ENCODE results near the gene DAAM2.

The DAAM2 gene

GRCh38 chr6:39920157-39920556 is 128.0 kb downstream of the DAAM2 start:
- Histone ChIP-seq H3K4me3 (ENCODE audit: low read depth, low read length) (no peak overlapping the region), H3K9me3 (no peaks in the 10 kb centered on the region), H3K27me3 (no peaks in the 10 kb centered on the region), H3K4me1 (no peaks in the 10 kb centered on the region), H3K36me3 (no peaks in the 10 kb centered on the region)
- no peak for DNase-seq
- no peak for TF ChIP-seq CTCF (IDR thresholded peaks at IDR 0.05; ENCODE audit: low read depth, low read length)

- no peaks in the 10 kb centered on the region for H3K36me3 ChIP-seq
Observed at GRCh38 chr6:39922821-39923220, 130.6 kb downstream of the DAAM2 start.

GRCh38 chr6:39923394-39923793 is 131.2 kb downstream of the DAAM2 start:
- Histone ChIP-seq H3K4me3 (ENCODE audit: low read depth, low read length) (no peak overlapping the region), H3K27me3 (no peaks in the 10 kb centered on the region), H3K36me3 (no peaks in the 10 kb centered on the region), H3K9me3 (no peaks in the 10 kb centered on the region), H3K4me1 (no peaks in the 10 kb centered on the region)
- DNase-seq = no peak
- no peak for TF ChIP-seq CTCF (IDR thresholded peaks at IDR 0.05; ENCODE audit: low read depth, low read length)

More at GRCh38 chr6:39922821-39923220, 130.6 kb downstream of the DAAM2 start:
- no peak for DNase-seq
- Histone ChIP-seq H3K4me3 (ENCODE audit: low read depth, low read length) (no peak overlapping the region), H3K27me3 (no peaks in the 10 kb centered on the region), H3K9me3 (no peaks in the 10 kb centered on the region), H3K4me1 (no peaks in the 10 kb centered on the region)
- no peak for TF ChIP-seq CTCF (IDR thresholded peaks at IDR 0.05; ENCODE audit: low read depth, low read length)

- Histone ChIP-seq H3K27me3 (no peaks in the 10 kb centered on the region), H3K4me1 (no peaks in the 10 kb centered on the region), H3K4me3 (ENCODE audit: low read depth, low read length) (no peak overlapping the region), H3K36me3 (no peaks in the 10 kb centered on the region), H3K9me3 (no peaks in the 10 kb centered on the region)
- DNase-seq = no peak
- TF ChIP-seq CTCF (IDR thresholded peaks at IDR 0.05; ENCODE audit: low read depth, low read length) = no peak
Observed at GRCh38 chr6:39923861-39924260, 131.7 kb downstream of the DAAM2 start.

- TF ChIP-seq CTCF (IDR thresholded peaks at IDR 0.05; ENCODE audit: low read depth, low read length) = no peak
- no peaks in the 10 kb centered on the region for H3K36me3 ChIP-seq
- no peaks in the 10 kb centered on the region for H3K9me3 ChIP-seq
- no peaks in the 10 kb centered on the region for H3K27me3 ChIP-seq
- no peak overlapping the region for H3K4me3 ChIP-seq (ENCODE audit: low read depth, low read length)
- H3K4me1 ChIP-seq = no peaks in the 10 kb centered on the region
- DNase-seq = no peak
Observed at GRCh38 chr6:39924283-39924682, 132.1 kb downstream of the DAAM2 start.

GRCh38 chr6:39925191-39925930 is 133.2 kb downstream of the DAAM2 start:
- Histone ChIP-seq H3K27me3 (no peaks in the 10 kb centered on the region), H3K4me3 (ENCODE audit: low read depth, low read length) (no peak overlapping the region), H3K36me3 (no peaks in the 10 kb centered on the region), H3K9me3 (no peaks in the 10 kb centered on the region), H3K4me1 (no peaks in the 10 kb centered on the region)
- DNase-seq = no peak
- no peak for TF ChIP-seq CTCF (IDR thresholded peaks at IDR 0.05; ENCODE audit: low read depth, low read length)

All from BE2C (cell line).